Astrocyte of the hippocampus (primary cell): ENCODE results near the gene CIAPIN1.

Experiments
- DNase-seq: peaks from one replicate; pipeline ENCODE4 v3.0.0; 2011; ENCODE audit warnings: low read depth, low spot score

The CIAPIN1 gene

DNA sequence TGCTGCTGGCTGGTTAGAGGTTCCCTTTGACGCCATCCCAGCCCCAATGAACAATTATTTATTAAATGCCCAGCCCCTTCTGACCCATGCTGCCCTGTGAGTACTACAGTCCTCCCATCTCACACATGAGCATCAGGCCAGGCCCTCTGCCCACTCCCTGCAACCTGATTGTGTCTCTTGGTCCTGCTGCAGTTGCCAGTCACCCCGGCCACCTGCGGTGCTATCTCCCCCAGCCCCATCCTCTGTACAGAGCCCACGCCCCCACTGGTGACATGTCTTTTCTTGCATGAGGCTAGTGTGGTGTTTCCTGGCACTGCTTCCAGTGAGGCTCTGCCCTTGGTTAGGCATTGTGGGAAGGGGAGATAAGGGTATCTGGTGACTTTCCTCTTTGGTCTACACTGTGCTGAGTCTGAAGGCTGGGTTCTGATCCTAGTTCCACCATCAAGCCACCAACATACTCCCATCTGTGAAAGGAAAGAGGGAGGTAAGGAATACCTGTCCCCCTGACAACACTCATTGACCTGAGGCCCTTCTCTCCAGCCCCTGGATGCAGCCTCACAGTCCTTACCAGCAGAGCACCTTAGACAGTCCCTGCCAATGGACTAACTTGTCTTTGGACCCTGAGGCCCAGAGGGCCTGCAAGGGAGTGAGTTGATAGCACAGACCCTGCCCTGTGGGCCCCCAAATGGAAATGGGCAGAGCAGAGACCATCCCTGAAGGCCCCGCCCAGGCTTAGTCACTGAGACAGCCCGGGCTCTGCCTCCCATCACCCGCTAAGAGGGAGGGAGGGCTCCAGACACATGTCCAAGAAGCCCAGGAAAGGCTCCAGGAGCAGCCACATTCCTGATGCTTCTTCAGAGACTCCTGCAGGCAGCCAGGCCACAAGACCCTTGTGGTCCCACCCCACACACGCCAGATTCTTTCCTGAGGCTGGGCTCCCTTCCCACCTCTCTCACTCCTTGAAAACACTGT lies 63.6 kb downstream of the CIAPIN1 start:
- peak; percentile 65 for DNase-seq

DNA sequence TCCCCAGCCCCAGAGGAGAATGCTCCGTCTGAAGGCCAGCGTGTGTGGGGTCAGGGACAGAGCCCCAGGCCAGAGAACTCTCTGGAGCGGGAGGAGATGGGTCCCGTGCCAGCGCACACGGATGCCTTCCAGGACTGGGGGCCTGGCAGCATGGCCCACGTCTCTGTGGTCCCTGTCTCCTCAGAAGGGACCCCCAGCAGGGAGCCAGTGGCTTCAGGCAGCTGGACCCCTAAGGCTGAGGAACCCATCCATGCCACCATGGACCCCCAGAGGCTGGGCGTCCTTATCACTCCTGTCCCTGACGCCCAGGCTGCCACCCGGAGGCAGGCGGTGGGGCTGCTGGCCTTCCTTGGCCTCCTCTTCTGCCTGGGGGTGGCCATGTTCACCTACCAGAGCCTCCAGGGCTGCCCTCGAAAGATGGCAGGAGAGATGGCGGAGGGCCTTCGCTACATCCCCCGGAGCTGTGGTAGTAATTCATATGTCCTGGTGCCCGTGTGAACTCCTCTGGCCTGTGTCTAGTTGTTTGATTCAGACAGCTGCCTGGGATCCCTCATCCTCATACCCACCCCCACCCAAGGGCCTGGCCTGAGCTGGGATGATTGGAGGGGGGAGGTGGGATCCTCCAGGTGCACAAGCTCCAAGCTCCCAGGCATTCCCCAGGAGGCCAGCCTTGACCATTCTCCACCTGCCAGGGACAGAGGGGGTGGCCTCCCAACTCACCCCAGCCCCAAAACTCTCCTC lies 64.5 kb downstream of the CIAPIN1 start:
- DNase-seq = no peak

DNA sequence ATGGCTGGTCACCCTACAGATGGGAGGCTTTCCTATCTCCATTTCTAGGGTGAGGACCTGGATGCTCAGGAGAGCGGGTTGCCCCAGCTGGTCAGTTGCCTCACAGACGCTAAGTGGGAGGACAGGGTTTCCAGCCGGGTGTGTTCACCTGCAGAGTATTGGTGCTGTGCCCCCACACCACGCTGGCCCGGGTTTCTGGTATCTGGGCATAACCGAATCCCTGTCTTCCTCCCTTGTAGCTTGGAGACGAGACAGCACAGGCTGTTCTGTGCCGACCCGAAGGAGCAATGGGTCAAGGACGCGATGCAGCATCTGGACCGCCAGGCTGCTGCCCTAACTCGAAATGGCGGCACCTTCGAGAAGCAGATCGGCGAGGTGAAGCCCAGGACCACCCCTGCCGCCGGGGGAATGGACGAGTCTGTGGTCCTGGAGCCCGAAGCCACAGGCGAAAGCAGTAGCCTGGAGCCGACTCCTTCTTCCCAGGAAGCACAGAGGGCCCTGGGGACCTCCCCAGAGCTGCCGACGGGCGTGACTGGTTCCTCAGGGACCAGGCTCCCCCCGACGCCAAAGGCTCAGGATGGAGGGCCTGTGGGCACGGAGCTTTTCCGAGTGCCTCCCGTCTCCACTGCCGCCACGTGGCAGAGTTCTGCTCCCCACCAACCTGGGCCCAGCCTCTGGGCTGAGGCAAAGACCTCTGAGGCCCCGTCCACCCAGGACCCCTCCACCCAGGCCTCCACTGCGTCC lies 65.2 kb downstream of the CIAPIN1 start:
- DNase-seq = no peak

DNA sequence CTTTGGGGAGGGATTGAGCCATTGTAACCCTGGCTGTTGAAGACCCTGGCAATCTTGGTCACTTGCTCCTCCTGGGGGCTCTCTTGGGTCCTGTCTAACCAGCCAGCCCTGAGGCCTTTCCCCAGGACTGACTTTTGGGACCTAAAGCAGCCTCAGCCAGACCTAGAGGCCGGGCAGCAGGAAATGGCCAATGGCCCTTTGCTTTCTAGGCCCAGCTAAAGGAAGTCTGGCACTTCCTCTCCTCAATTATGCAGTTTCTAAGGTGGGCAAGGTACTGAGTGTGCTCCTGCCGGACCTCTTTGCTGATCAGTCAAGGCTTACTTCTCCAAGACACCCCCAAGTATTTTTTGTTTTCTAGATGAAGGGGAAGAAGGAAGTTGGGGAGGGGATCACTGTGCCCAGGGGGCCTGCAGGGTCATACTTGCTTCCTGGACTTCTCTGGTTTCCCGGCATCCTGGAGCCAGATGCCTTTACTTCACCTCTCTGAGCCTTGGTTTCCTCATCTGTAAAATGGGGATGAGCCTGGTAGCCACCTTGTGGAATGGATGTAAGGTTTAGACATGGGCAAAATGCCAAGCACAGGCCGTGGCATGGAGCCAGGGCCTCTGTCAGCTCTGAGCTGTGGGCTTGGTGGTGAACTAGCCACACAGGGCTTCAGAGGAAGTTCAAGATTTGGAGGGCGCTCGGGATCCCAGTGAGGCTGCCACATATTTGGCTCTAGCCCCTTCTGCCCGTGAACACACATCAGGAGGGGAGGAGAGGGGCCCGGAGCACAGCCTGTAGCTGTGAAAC lies 66.3 kb downstream of the CIAPIN1 start:
- DNase-seq = peak; percentile 69

DNA sequence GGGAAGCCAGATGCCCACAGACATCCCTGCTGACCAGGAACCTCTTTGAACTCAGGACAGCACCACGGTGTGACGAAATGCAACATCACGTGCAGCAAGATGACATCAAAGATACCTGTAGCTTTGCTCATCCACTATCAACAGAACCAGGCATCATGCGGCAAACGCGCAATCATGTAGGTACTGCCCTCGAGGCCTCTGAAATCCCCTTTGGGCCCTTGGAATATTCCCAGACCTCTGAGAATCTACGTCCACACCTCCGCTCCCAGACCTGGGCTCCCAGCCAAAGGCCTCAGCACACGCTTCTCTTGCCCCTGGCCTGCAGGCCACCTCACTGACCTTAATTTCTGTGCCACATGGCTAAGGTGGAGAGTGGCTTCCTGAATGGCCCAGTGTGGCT lies 67.6 kb downstream of the CIAPIN1 start:
- DNase-seq = no peak
